Fibroblast of villous mesenchyme (primary cell): ENCODE measurements around the gene CAPN2. TPM values are rescaled to one million over a fixed set of nuclear protein-coding genes. Genes with fewer than 3 reads are reported as not detected.
"Not testable (repeated sequence)": the region's sequence is repeated elsewhere in the genome, so short reads cannot be mapped to it uniquely, and the experiment has no call there.

ENCODE experiments used
- DNase-seq: peaks from one replicate; pipeline ENCODE4 v3.0.0-alpha.2; 2010; ENCODE audit warnings: low read depth
- H3K4me3 ChIP-seq: 2 replicates; pipeline ENCODE4 v1.5.1; 2011; ENCODE audit warnings: low read depth, mild to moderate bottlenecking, low read length
- CTCF ChIP-seq: IDR thresholded peaks from 2 replicates; pipeline ENCODE4 v1.5.1; 2012; ENCODE audit warnings: low read depth, mild to moderate bottlenecking, low read length; ENCODE audit not compliant: insufficient read depth
- total RNA-seq: library from RNA; depleted of rRNA; stranded (reverse); fragments of >200 nt; gene quantifications from 2 replicates; pipeline ENCODE4 v1.2.3, GENCODE V29; 2012

Gene CAPN2
- total RNA-seq, 1 donor: 512 TPM

- TF ChIP-seq CTCF: no peak
- DNase-seq: no peak
- no peak overlapping the region for H3K4me3 ChIP-seq
These were observed 81.4 kb downstream of the CAPN2 start for GRCh38 chr1:223793716-223794115.

GRCh38 chr1:223794136-223794880, 82.0 kb downstream of the CAPN2 start:
- no peak overlapping the region for H3K4me3 ChIP-seq
- DNase-seq: no peak
- TF ChIP-seq CTCF: no peak

- no peak for TF ChIP-seq CTCF
- H3K4me3 ChIP-seq: no peak overlapping the region
- DNase-seq: no peak
These were observed 83.9 kb downstream of the CAPN2 start for GRCh38 chr1:223796210-223796609.

- DNase-seq: no peak
- H3K4me3 ChIP-seq: no peak overlapping the region
- TF ChIP-seq CTCF: no peak
These were observed 89.7 kb downstream of the CAPN2 start for GRCh38 chr1:223802032-223802431.

GRCh38 chr1:223802602-223803001, 90.3 kb downstream of the CAPN2 start:
- DNase-seq: no peak
- no peak overlapping the region for H3K4me3 ChIP-seq
- no peak for TF ChIP-seq CTCF

- no peak for DNase-seq
- TF ChIP-seq CTCF: no peak
- H3K4me3 ChIP-seq: no peak overlapping the region
These were observed 90.9 kb downstream of the CAPN2 start for GRCh38 chr1:223803211-223803610.

GRCh38 chr1:223809905-223810304, 97.6 kb downstream of the CAPN2 start:
- not testable (repeated sequence) for H3K4me3 ChIP-seq, DNase-seq
